ENCODE results near the gene WDR74. TPM values are rescaled to one million over a fixed set of nuclear protein-coding genes. Genes with fewer than 3 reads are reported as not detected.
A peak's percentile ranks its signal among the peaks of the same experiment; 100 is the strongest.

WDR74 gene
- total RNA-seq, 2 donors from 2014 or later, result 19.8 to 55.2 TPM

- Histone ChIP-seq H3K27me3 (replicated peaks; ENCODE audit: insufficient read depth) (no peaks in the 10 kb centered on the region), H3K4me3 (peak overlapping the region; percentile 97), H3K9me3 (no peaks in the 10 kb centered on the region), H3K27ac (no peak overlapping the region), H3K4me1 (ENCODE audit: control insufficient read depth in 1 of 2, low read depth in 2 of 2) (peaks cover 19 to 26% of the 10 kb centered on the region in 2 donors), H3K36me3 (peaks cover 24% of the 10 kb centered on the region)
- DNase-seq (ENCODE audit: low spot score) (no peak), ATAC-seq (ENCODE audit: insufficient number of reproducible peaks, low FRiP score, low read depth) (no peak)
- no peak for TF ChIP-seq CTCF (IDR thresholded peaks at IDR 0.05)
These were observed 14.8 kb upstream of the WDR74 start for GRCh38 chr11:62854013-62854824.

- ATAC-seq (ENCODE audit: insufficient number of reproducible peaks, low FRiP score, low read depth), result no peak
- Histone ChIP-seq H3K36me3 (peaks cover 24% of the 10 kb centered on the region), H3K27ac (no peak overlapping the region), H3K4me3 (no peak overlapping the region), H3K4me1 (ENCODE audit: control insufficient read depth in 1 of 2, low read depth in 2 of 2) (peaks cover 19 to 26% of the 10 kb centered on the region in 2 donors), H3K9me3 (no peaks in the 10 kb centered on the region), H3K27me3 (replicated peaks; ENCODE audit: insufficient read depth) (no peaks in the 10 kb centered on the region)
- DNase-seq (ENCODE audit: low spot score), result no peak
- no peak for TF ChIP-seq CTCF (IDR thresholded peaks at IDR 0.05)
These were observed 14.0 kb upstream of the WDR74 start for GRCh38 chr11:62853279-62853965.

- H3K27me3 ChIP-seq (replicated peaks; ENCODE audit: insufficient read depth), result no peaks in the 10 kb centered on the region
- peaks cover 19 to 26% of the 10 kb centered on the region in 2 donors for H3K4me1 ChIP-seq (ENCODE audit: control insufficient read depth in 1 of 2, low read depth in 2 of 2)
- no peaks in the 10 kb centered on the region for H3K9me3 ChIP-seq
- no peak for TF ChIP-seq CTCF (IDR thresholded peaks at IDR 0.05)
- ATAC-seq (ENCODE audit: insufficient number of reproducible peaks, low FRiP score, low read depth) (no peak), DNase-seq (ENCODE audit: low spot score) (no peak)
- no peak overlapping the region for H3K27ac ChIP-seq
- peaks cover 24% of the 10 kb centered on the region for H3K36me3 ChIP-seq
- H3K4me3 ChIP-seq, result no peak overlapping the region
These were observed 13.3 kb upstream of the WDR74 start for GRCh38 chr11:62852523-62853188.

- H3K4me1 ChIP-seq (ENCODE audit: control insufficient read depth in 1 of 2, low read depth in 2 of 2), result peaks cover 19 to 26% of the 10 kb centered on the region in 2 donors
- peaks cover 24% of the 10 kb centered on the region for H3K36me3 ChIP-seq
- ATAC-seq (ENCODE audit: insufficient number of reproducible peaks, low FRiP score, low read depth) (no peak), DNase-seq (ENCODE audit: low spot score) (no peak)
- TF ChIP-seq CTCF (IDR thresholded peaks at IDR 0.05), result no peak
- H3K4me3 ChIP-seq, result no peak overlapping the region
- no peaks in the 10 kb centered on the region for H3K9me3 ChIP-seq
- no peaks in the 10 kb centered on the region for H3K27me3 ChIP-seq (replicated peaks; ENCODE audit: insufficient read depth)
- H3K27ac ChIP-seq, result no peak overlapping the region
These were observed 12.6 kb upstream of the WDR74 start for GRCh38 chr11:62851807-62852522.

Measured in thoracic aorta (tissue), 2 donors.